DND-41 (cell line): ENCODE measurements around the gene ASIC1.
"Not testable (repeated sequence)": the region's sequence is repeated elsewhere in the genome, so short reads cannot be mapped to it uniquely, and the experiment has no call there.

Source experiments
- ATAC-seq: fragments of 200-7000 bp; cut with Tn5 transposase; 3 replicates; pipeline ENCODE4 v1.9.1; 2021; ENCODE audit warnings: low read depth; ENCODE audit not compliant: insufficient read depth
- DNase-seq: peaks from one replicate; pipeline ENCODE4 v3.0.0-alpha.2; 2020
- H2AFZ ChIP-seq: 2 replicates; pipeline ENCODE4 v1.6.0; 2012; ENCODE audit warnings: low read depth, low read length
- H3K27ac ChIP-seq: 2 replicates; pipeline ENCODE4 v1.5.1; 2012; ENCODE audit warnings: low read length, inconsistent platforms
- H3K27me3 ChIP-seq: fragments of 200-600 bp; sonication (generic); 2 replicates; pipeline ENCODE4 v1.6.0; 2012; ENCODE audit warnings: low read length, mild to moderate bottlenecking, inconsistent platforms; ENCODE audit not compliant: insufficient read depth, poor library complexity
- H3K36me3 ChIP-seq: 2 replicates; pipeline ENCODE4 v1.5.1; 2012; ENCODE audit warnings: low read length, inconsistent platforms; ENCODE audit not compliant: insufficient read depth
- H3K4me1 ChIP-seq: 2 replicates; pipeline ENCODE4 v1.5.1; 2012; ENCODE audit warnings: mild to moderate bottlenecking, low read length; ENCODE audit not compliant: insufficient read depth
- H3K4me2 ChIP-seq: 2 replicates; pipeline ENCODE4 v1.6.0; 2012; ENCODE audit warnings: mild to moderate bottlenecking, moderate library complexity, low read length, inconsistent platforms; ENCODE audit not compliant: insufficient read depth
- H3K4me3 ChIP-seq, 2 experiments: fragments of 200-600 bp in 1 of 2; shearing (Covaris generic) in 1 of 2; 2 replicates each; pipeline ENCODE4 v1.5.1; 2012 to 2016; ENCODE audit warnings: inconsistent platforms in 2 of 2, low read length in 2 of 2, mild to moderate bottlenecking in 2 of 2, low read depth in 1 of 2, moderate library complexity in 1 of 2
- H3K79me2 ChIP-seq: 2 replicates; pipeline ENCODE4 v1.6.0; 2012; ENCODE audit warnings: low read length, inconsistent platforms; ENCODE audit not compliant: insufficient read depth
- H3K9ac ChIP-seq: 2 replicates; pipeline ENCODE4 v1.6.0; 2012; ENCODE audit warnings: low read depth, mild to moderate bottlenecking, inconsistent platforms, low read length, moderate library complexity
- H3K9me3 ChIP-seq: 2 replicates; pipeline ENCODE4 v1.5.1; 2012; ENCODE audit warnings: low read length, moderate library complexity, mild to moderate bottlenecking, inconsistent platforms; ENCODE audit not compliant: insufficient read depth, severe bottlenecking
- H4K20me1 ChIP-seq: 2 replicates; pipeline ENCODE4 v1.6.0; 2012; ENCODE audit warnings: low read length; ENCODE audit not compliant: insufficient read depth
- EZH2 ChIP-seq: IDR thresholded peaks from 3 replicates; pipeline ENCODE4 v1.6.1; 2012; ENCODE audit warnings: borderline replicate concordance, low read depth, mild to moderate bottlenecking, moderate library complexity, low read length, inconsistent platforms; ENCODE audit not compliant: severe bottlenecking
- TF ChIP-seq, protein P1 (sequence below): IDR thresholded peaks from 2 replicates; pipeline ENCODE4 v1.5.1; 2012; ENCODE audit warnings: borderline replicate concordance, low read length, moderate library complexity, mild to moderate bottlenecking; ENCODE audit not compliant: poor library complexity, severe bottlenecking; ENCODE audit errors: extremely low read depth

The ASIC1 gene

DNA sequence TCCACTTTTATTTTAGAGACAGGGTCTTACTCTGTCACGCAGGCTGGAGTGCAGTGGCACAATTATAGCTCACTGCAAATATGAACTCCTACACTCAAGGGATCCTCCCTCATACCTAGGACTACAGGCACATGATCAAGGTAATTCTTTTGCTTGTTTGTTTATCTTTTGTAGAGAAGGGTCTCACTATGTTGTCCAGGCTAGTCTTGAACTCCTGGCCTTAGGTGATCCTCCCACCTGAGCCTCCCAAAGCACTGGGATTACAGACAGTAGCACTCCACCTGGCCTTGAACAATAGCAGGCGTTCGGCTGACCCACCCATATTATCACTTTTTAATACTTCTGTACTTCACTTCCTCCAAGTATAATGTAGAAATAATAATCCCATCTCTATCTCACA is 30.7 kb upstream of the ASIC1 start:
- TF ChIP-seq, protein P1, sequence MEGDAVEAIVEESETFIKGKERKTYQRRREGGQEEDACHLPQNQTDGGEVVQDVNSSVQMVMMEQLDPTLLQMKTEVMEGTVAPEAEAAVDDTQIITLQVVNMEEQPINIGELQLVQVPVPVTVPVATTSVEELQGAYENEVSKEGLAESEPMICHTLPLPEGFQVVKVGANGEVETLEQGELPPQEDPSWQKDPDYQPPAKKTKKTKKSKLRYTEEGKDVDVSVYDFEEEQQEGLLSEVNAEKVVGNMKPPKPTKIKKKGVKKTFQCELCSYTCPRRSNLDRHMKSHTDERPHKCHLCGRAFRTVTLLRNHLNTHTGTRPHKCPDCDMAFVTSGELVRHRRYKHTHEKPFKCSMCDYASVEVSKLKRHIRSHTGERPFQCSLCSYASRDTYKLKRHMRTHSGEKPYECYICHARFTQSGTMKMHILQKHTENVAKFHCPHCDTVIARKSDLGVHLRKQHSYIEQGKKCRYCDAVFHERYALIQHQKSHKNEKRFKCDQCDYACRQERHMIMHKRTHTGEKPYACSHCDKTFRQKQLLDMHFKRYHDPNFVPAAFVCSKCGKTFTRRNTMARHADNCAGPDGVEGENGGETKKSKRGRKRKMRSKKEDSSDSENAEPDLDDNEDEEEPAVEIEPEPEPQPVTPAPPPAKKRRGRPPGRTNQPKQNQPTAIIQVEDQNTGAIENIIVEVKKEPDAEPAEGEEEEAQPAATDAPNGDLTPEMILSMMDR = no peak
- TF ChIP-seq EZH2 = no peak

DNA sequence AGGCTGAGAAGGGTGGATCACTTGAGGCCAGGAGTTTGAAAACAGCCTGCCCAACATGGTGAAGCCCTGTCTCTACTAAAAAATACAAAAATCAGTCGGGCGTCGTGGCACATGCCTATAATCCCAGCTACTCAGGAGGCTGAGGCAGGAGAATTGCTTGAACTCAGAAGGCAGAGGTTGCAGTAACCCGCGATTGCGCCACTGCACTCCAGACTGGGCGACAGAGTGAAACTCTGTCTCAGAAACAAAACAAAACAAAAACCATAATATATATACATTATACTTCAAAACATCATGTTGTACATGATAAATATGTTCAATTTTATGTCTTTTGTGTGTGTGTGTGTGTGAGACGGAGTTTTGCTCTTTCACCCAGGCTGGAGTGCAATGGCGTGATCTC is 26.9 kb upstream of the ASIC1 start:
- not testable (repeated sequence) for H3K27me3 ChIP-seq, H3K36me3 ChIP-seq, H2AFZ ChIP-seq, H3K4me2 ChIP-seq, H3K9ac ChIP-seq, H3K9me3 ChIP-seq, DNase-seq, H3K27ac ChIP-seq, H4K20me1 ChIP-seq, ATAC-seq, H3K79me2 ChIP-seq, H3K4me1 ChIP-seq, H3K4me3 ChIP-seq

More for the DNA sequence above, 30.7 kb upstream of the ASIC1 start:
- Histone ChIP-seq H3K4me1 (peaks cover 31% of the 10 kb centered on the region), H3K27me3 (no peaks in the 10 kb centered on the region), H3K79me2 (peaks cover 36% of the 10 kb centered on the region), H3K27ac (no peak overlapping the region), H3K4me2 (no peak overlapping the region), H3K9me3 (no peaks in the 10 kb centered on the region), H2AFZ (peak overlapping the region; percentile 91; the same call in 1 of the 2 replicates), H3K9ac (no peak overlapping the region), H3K4me3 (no peak overlapping the region), H4K20me1 (peaks cover 5% of the 10 kb centered on the region; the same call in 1 of the 2 replicates), H3K36me3 (peaks cover 15% of the 10 kb centered on the region)
- ATAC-seq = no peak
- no peak for DNase-seq

DNA sequence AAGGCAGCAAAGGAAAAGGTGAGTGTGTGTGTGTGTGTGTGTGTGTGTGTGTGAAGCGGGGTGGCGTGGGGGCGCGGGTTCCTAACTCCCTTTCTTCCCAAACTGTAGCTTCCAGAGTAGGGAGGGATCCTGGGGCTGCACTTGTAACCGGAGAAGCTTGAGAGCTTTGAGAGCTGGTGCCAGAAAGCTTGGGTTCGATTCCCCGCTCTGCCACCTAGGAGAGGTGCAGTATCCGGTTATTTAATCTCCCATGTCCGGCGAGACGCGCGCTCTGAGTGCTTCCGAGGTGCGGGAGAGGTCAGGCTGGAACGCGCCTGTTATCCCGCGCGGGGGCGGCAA is 24.9 kb upstream of the ASIC1 start:
- H3K27me3 ChIP-seq = no peaks in the 10 kb centered on the region
- H3K4me3 ChIP-seq = no peak overlapping the region
- H3K4me2 ChIP-seq = no peak overlapping the region
- H2AFZ ChIP-seq = peak overlapping the region; percentile 17; the same call in 1 of the 2 replicates
- H3K9me3 ChIP-seq = no peaks in the 10 kb centered on the region
- no peak overlapping the region for H3K9ac ChIP-seq
- TF ChIP-seq EZH2 = no peak
- TF ChIP-seq, protein P1 = no peak
- no peaks in the 10 kb centered on the region for H3K4me1 ChIP-seq
- ATAC-seq = no peak
- DNase-seq = no peak
- H3K79me2 ChIP-seq = no peaks in the 10 kb centered on the region
- no peaks in the 10 kb centered on the region for H3K36me3 ChIP-seq
- H4K20me1 ChIP-seq = no peaks in the 10 kb centered on the region
- no peak overlapping the region for H3K27ac ChIP-seq

DNA sequence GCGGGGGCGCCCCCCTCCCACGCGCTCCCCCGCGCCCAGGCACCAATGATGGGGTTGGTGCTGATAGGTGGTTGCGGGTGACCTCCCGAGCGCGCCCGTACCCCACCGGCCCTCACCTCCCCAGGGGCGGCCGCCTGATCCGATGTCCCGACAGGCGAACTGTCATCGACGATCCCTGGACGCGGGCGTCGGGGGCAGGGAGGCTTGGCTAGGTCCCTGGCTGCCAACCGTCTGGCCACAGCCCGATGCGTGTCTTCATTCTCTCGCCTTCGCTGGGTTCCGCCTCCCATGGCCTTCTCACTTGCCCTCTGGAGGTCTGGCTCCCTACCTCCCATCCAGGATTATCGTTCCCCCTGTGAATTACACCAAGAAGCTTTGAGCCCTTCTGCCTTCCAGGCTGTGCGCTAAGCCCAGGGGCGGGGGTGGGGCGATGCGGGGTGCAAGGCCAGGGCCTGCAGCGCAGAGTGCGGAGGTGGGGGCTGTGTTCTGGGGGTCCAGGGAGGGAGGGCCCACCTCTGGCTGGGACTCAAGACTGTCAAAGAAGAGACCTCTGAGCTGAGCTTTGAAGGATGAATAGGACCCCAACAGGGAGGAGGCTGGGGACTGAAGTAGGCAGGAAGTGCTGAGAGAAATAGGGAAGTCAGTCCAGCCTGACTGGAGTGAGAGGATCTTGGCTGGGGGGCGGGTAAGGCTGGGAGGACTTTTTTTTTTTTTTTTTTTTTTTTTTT is 24.4 kb upstream of the ASIC1 start:
- H3K4me2 ChIP-seq = no peak overlapping the region
- DNase-seq (no peak), ATAC-seq (peak; percentile 37)
- H3K4me1 ChIP-seq = no peaks in the 10 kb centered on the region
- no peaks in the 10 kb centered on the region for H3K79me2 ChIP-seq
- no peaks in the 10 kb centered on the region for H3K27me3 ChIP-seq
- H3K4me3 ChIP-seq = no peak overlapping the region
- H3K9ac ChIP-seq = no peak overlapping the region
- no peak for TF ChIP-seq EZH2
- TF ChIP-seq, protein P1 = no peak
- no peaks in the 10 kb centered on the region for H4K20me1 ChIP-seq
- H3K27ac ChIP-seq = no peak overlapping the region
- no peaks in the 10 kb centered on the region for H3K9me3 ChIP-seq
- no peaks in the 10 kb centered on the region for H3K36me3 ChIP-seq
- H2AFZ ChIP-seq = no peak overlapping the region
